Endodermal cell (in vitro differentiated cells): ENCODE data around the gene TUBGCP2. TPM values are rescaled to one million over a fixed set of nuclear protein-coding genes. Genes with fewer than 3 reads are reported as not detected.

Source experiments
- DNase-seq: peaks from one replicate; pipeline ENCODE4 v3.0.0-alpha.2; 2017
- H3K27ac ChIP-seq: 2 replicates; pipeline ENCODE4 v1.5.1; 2013; ENCODE audit warnings: mild to moderate bottlenecking, low read depth, low read length, moderate library complexity
- H3K27me3 ChIP-seq: 2 replicates; pipeline ENCODE4 v1.6.1; 2013; ENCODE audit warnings: mild to moderate bottlenecking, low read length, moderate library complexity; ENCODE audit not compliant: insufficient read depth, control insufficient read depth, poor library complexity, severe bottlenecking
- H3K36me3 ChIP-seq: 2 replicates; pipeline ENCODE4 v1.7.0; 2013; ENCODE audit warnings: mild to moderate bottlenecking, low read length, moderate library complexity; ENCODE audit not compliant: control insufficient read depth, insufficient read depth
- H3K4me1 ChIP-seq: one replicate; pipeline ENCODE4 v1.7.0; 2013; ENCODE audit warnings: low read length; ENCODE audit not compliant: control insufficient read depth, insufficient read depth
- H3K4me3 ChIP-seq: 2 replicates; pipeline ENCODE4 v1.5.1; 2013; ENCODE audit warnings: mild to moderate bottlenecking, low read length, moderate library complexity
- H3K9ac ChIP-seq: 2 replicates; pipeline ENCODE4 v1.6.1; 2013; ENCODE audit warnings: mild to moderate bottlenecking, low read length, moderate library complexity; ENCODE audit not compliant: poor library complexity, severe bottlenecking; ENCODE audit errors: extremely low read depth
- H3K9me3 ChIP-seq: 2 replicates; pipeline ENCODE4 v1.6.1; 2013; ENCODE audit warnings: mild to moderate bottlenecking, low read length, moderate library complexity; ENCODE audit not compliant: control insufficient read depth
- H3K27ac Mint-ChIP-seq: 2 replicates; pipeline ENCODE4 v1.8.0; 2020; ENCODE audit warnings: mixed read lengths
- H3K27me3 Mint-ChIP-seq: 2 replicates; pipeline ENCODE4 v1.8.0; 2021; ENCODE audit warnings: mild to moderate bottlenecking, mixed read lengths; ENCODE audit not compliant: insufficient read depth
- H3K36me3 Mint-ChIP-seq: 2 replicates; pipeline ENCODE4 v1.8.0; 2020; ENCODE audit warnings: low read depth, mixed read lengths
- H3K4me1 Mint-ChIP-seq: 2 replicates; pipeline ENCODE4 v1.8.0; 2020; ENCODE audit warnings: mixed read lengths
- H3K4me3 Mint-ChIP-seq: 2 replicates; pipeline ENCODE4 v1.8.0; 2020; ENCODE audit warnings: mild to moderate bottlenecking, moderate library complexity, mixed read lengths
- H3K9me3 Mint-ChIP-seq: 2 replicates; pipeline ENCODE4 v1.8.0; 2020; ENCODE audit warnings: mild to moderate bottlenecking, mixed read lengths
- CTCF ChIP-seq: fragments of 200-600 bp; sonication (generic); conservative IDR thresholded peaks from 2 replicates; pipeline ENCODE4 v1.5.0; 2021; ENCODE audit warnings: antibody characterized with exemption, mild to moderate bottlenecking
- WGBS, 2 experiments: methylation state at CpG; one replicate each; pipeline versions ENCODE4 v1.1.5 to v1.1.7; 2013; ENCODE audit warnings: missing lambda C conversion rate in 2 of 2, mixed read lengths in 1 of 2; ENCODE audit not compliant: insufficient coverage in 1 of 2, insufficient read length in 1 of 2; 5-methylcytosine and 5-hydroxymethylcytosine counted together
- total RNA-seq, 2 donors: library from RNA; stranded (reverse); fragmentation: NEBNext Ultra II Directional in 1 of 2; extraction: Animal tissue kit (Norgen Biotek cat#: 25700) in 1 of 2; gene quantifications; 2 replicates in 1 of 2; 3 replicates in 1 of 2; pipeline ENCODE4 v1.2.1, GENCODE V29; 2021

TUBGCP2 gene
- total RNA-seq, 2 donors from 2014 or later: 52.8 to 63.0 TPM

DNA sequence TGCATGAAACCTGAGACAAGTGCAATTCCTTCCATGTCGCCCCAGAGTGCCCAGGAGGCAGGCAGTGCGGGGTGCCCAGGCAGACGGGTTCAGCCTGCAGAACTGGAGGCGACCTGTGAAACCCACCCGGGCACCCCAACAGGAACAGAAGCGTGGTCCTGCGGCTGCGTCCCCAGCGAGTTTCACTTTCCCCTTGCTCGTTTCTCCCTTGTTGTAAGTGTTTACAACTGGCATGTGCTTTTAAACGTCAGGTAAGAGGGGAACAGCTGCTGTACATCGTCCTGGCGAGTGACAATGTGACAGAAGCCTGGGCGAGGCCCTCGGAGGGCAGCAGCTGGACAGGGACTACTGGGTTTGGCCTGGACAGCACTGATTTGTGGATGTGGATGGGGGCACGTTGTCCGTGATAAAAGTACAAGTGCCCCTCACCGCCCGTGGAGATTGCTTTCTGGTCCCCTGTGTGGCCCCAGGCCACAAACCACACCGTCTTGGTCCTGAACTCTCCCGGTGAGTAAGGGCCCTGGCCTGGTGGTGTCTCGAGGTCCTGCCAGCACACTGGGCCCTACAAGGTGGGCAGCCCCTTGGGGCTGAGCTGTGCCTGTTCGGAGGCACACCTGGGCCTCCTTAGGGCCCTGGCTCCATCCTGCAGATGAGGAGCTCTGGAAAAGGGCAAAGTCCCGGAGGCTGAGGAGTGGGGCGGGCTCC is 67.0 kb downstream of the TUBGCP2 start:
- no peaks in the 10 kb centered on the region for H3K4me1 ChIP-seq
- H3K4me3 Mint-ChIP-seq: no peak overlapping the region
- no peaks in the 10 kb centered on the region for H3K9me3 Mint-ChIP-seq
- H3K4me3 ChIP-seq: no peak overlapping the region
- H3K36me3 ChIP-seq: no peaks in the 10 kb centered on the region
- TF ChIP-seq CTCF: no peak
- peaks cover 14% of the 10 kb centered on the region for H3K36me3 Mint-ChIP-seq
- 92 to 94% methylated on average over 21 to 25 of the region's 25 CpGs for WGBS, 2 experiments
- no peak overlapping the region for H3K27ac Mint-ChIP-seq
- peaks cover 9% of the 10 kb centered on the region for H3K27me3 Mint-ChIP-seq
- H3K9ac ChIP-seq: no peak overlapping the region
- H3K9me3 ChIP-seq: no peaks in the 10 kb centered on the region
- no peak for DNase-seq
- H3K27ac ChIP-seq: no peak overlapping the region
- peaks cover 16% of the 10 kb centered on the region for H3K4me1 Mint-ChIP-seq
- H3K27me3 ChIP-seq: peaks cover 18% of the 10 kb centered on the region

DNA sequence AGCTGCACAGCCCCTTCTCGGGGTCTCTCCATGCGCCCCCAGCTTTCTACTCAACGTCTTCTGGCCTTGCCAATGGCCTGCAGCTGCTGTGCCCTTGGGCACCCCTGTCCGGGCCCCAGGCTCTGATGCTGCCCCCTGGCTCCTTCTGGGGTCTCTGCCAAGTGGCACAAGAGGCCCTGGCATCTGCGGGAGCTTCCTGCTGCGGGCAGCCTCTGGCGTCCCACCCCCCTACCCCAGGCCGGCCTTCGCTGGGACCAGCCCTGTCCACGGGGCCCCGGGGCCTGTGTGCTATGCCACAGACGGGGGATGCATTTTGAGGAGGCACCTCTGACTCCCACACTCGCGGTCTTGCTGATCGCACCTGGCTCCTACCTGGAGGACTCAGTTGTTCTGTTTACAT is 68.7 kb downstream of the TUBGCP2 start:
- H3K27me3 ChIP-seq: peaks cover 35% of the 10 kb centered on the region
- no peak overlapping the region for H3K4me3 ChIP-seq
- Mint-ChIP-seq H3K9me3 (no peaks in the 10 kb centered on the region), H3K4me3 (no peak overlapping the region), H3K4me1 (peaks cover 12% of the 10 kb centered on the region), H3K27ac (no peak overlapping the region), H3K27me3 (peaks cover 23% of the 10 kb centered on the region), H3K36me3 (peaks cover 14% of the 10 kb centered on the region)
- H3K4me1 ChIP-seq: no peaks in the 10 kb centered on the region
- TF ChIP-seq CTCF: no peak
- H3K9me3 ChIP-seq: no peaks in the 10 kb centered on the region
- no peak overlapping the region for H3K9ac ChIP-seq
- DNase-seq: no peak
- WGBS, 2 experiments: 95 to 100% methylated on average over 6 to 15 of the region's 15 CpGs
- H3K27ac ChIP-seq: no peak overlapping the region
- no peaks in the 10 kb centered on the region for H3K36me3 ChIP-seq

DNA sequence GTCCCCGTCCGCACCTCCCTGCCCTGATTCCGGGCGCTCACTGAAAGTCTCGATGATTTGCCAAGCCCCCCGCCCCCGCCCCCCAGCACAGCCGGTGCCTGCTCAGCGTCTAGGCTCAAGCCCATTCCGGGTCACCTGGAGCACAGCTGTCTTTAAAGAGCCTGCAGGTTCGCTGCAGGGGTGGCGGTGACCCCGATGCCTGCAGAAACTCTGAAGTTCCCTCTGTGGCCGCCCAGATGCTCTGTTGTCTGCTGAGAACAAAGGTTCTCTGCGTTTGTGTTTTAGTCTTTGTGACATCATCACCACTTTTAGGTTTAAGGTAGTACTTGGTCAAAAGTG is 70.2 kb downstream of the TUBGCP2 start:
- Histone ChIP-seq H3K27ac (no peak overlapping the region), H3K9me3 (no peaks in the 10 kb centered on the region), H3K9ac (peak overlapping the region; percentile 41), H3K36me3 (no peaks in the 10 kb centered on the region), H3K27me3 (peaks cover 49% of the 10 kb centered on the region), H3K4me3 (peak overlapping the region; percentile 79), H3K4me1 (no peaks in the 10 kb centered on the region)
- H3K27ac Mint-ChIP-seq: peak overlapping the region; percentile 39
- no peak for DNase-seq
- H3K27me3 Mint-ChIP-seq: peaks cover 37% of the 10 kb centered on the region
- no peaks in the 10 kb centered on the region for H3K9me3 Mint-ChIP-seq
- peaks cover 12% of the 10 kb centered on the region for H3K4me1 Mint-ChIP-seq
- 5% methylated on average over 11 to 15 of the region's 15 CpGs for WGBS, 2 experiments
- H3K36me3 Mint-ChIP-seq: peaks cover 14% of the 10 kb centered on the region
- H3K4me3 Mint-ChIP-seq: peak overlapping the region; percentile 75
- no peak for TF ChIP-seq CTCF
